Brain pericyte (primary cell): ENCODE results near the gene CLDN6.

ENCODE experiments used
- DNase-seq: peaks from one replicate; pipeline ENCODE4 v3.0.0-alpha.2; 2012; ENCODE audit warnings: low read depth, low spot score

Gene CLDN6

GRCh38 chr16:2987833-2988232 is 30.1 kb downstream of the CLDN6 start:
- DNase-seq = no peak

GRCh38 chr16:2987286-2987685 is 30.7 kb downstream of the CLDN6 start:
- DNase-seq = no peak

- no peak for DNase-seq
These were observed 31.3 kb downstream of the CLDN6 start for GRCh38 chr16:2986623-2987188.

DNA sequence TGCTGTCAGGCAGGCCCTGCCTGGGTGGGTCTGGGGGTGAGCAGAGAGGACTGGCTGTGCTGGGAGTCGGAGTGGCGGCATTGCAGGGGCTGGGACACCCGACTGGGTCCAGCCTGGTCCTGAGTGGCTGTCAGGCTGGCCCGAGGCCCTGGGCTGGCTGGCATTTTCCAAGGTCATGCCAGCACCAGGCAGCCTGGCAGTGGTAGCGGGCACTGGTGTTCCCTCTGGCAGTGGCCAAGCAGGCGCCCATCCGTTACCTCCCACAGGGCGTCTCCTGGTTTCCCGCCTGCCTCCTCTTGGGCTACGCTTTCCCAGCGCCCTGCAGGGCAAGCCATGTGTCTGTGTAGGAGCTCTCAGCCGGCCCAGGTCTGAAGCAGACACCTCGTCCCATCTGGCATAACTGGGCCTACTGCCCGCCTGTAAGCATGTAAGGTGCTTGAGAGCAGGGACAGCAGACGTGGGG is 32.1 kb downstream of the CLDN6 start:
- DNase-seq = no peak

GRCh38 chr16:2985462-2985861 is 32.5 kb downstream of the CLDN6 start:
- no peak for DNase-seq

- no peak for DNase-seq
These were observed 34.3 kb downstream of the CLDN6 start for GRCh38 chr16:2983706-2984136.

GRCh38 chr16:2982402-2982801 is 35.6 kb downstream of the CLDN6 start:
- DNase-seq = no peak

- no peak for DNase-seq
These were observed 36.1 kb downstream of the CLDN6 start for GRCh38 chr16:2981899-2982250.

- no peak for DNase-seq
These were observed 36.6 kb downstream of the CLDN6 start for GRCh38 chr16:2981177-2981898.

DNA sequence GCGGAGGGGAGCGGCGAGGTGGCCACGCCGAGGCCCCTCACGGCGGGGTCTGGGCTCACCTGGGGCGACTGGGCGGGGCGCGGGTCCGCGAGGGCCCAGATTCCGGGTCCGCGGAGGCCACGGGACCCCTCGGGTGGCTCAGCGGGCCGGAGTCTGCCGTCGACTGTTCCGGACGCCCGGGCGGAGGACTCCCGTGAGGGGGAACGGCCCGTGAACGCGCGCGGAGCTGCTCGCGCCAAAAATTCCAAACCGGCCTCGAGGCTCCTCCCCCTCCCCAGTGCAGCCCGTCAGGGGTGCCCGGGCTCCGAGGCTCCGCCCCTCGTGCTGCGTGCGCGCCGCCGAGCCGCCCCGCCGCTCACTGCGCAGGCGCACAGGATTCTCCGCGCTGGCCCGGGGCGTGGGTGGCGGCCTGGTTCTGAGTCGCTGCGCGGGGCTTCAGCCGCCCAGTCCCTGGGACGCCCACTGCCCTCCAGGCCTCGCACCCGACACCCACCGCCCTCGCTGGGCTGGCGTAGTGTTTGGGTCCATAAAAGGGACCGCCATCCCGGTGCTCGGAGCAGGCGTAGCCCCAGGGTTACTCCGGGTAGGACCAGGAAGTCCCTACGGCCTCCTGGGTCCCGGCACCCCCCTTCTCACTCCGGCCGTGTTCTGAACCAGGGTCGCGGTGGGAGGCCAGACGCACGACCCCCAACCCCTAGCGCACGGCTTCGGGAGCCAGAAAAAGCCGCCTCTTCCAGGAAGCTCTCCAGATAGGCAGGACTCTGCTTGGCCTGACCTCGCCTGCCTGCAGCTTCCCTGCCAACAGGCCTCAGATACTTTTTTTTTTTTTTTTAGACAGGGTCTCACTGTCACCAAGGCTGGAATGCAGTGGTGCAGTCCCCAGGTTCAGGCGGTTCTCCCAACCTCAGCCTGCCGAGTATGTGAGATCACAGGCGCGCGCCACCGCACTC is 37.5 kb downstream of the CLDN6 start, which contains the start of gene PKMYT1:
Gene PKMYT1, minus strand, starts transcription at position 220 of the 950 bp plus-strand sequence. CDS start 789 bp downstream, outside the sequence.
- peak; percentile 34 for DNase-seq

GRCh38 chr16:2979669-2980226 is 38.2 kb downstream of the CLDN6 start:
- DNase-seq = no peak

GRCh38 chr16:2977440-2977839 is 40.5 kb downstream of the CLDN6 start:
- no peak for DNase-seq

- DNase-seq = no peak
These were observed 41.3 kb downstream of the CLDN6 start for GRCh38 chr16:2976673-2977072.

- DNase-seq = no peak
These were observed 41.8 kb downstream of the CLDN6 start for GRCh38 chr16:2976201-2976600.

DNA sequence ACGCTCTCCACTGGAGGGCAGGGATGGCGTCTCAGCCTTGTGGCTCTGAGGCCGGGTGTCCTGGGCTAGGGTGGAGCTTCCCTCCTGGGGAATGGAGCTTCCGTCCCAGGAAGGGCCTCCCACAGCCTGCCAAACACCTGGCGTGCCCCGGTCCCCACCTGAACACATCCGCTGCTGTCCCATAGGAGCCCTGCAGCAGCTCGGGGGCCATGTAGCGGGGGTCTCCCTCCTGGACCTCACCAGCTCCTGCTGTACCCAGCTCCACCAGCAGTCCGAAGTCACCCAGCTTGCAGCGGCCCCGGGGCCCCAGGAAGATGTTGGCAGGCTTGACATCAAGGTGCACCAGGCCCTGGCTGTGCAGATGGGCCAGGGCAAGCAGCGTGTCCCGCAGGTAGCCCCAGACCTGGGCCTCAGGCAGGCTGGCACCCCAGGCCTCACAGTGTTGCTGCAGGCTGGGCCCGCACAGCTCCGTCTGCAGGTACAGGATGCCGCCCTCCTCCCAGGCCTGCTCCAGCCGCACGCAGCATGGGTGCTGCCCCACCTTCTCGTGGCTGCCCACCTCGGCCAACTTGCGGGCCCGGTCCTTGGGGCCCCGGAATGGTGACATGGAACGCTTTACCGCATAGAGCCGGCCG is 42.7 kb downstream of the CLDN6 start:
- no peak for DNase-seq

DNA sequence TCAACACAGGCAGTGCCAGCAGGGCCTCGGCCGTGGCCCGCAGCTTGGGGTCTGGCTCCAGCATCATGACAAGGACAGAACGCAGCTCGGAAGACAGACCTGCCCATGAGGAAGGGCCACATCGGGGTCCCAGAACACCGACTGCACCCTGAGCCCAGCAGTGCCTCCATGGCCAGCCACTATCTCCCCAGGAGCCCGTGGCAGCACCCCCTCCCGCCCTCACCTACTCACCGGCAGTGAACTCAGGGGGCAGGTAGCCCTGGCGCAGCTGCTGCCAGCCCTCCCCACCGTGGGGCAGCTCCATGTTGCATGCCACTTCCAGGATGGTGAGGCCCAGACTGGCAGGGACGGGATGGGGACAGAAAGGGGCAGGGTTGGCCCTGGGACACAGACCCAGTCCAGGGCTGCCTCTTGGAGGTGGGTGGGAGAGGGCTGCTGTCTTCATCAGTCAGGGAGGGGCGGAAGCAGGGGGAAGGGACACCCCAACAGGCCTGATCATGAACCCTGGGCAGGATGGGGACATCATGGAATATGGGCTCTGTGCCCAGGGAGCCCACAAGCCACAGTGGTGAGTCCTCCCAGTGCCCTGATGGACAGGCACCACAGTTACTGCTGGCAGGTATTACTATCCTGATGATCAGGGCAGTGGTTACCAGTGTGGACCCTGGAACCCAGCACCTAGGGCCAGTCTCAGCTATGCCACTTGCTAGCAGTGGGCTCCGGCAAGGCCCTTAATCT is 43.5 kb downstream of the CLDN6 start:
- no peak for DNase-seq

DNA sequence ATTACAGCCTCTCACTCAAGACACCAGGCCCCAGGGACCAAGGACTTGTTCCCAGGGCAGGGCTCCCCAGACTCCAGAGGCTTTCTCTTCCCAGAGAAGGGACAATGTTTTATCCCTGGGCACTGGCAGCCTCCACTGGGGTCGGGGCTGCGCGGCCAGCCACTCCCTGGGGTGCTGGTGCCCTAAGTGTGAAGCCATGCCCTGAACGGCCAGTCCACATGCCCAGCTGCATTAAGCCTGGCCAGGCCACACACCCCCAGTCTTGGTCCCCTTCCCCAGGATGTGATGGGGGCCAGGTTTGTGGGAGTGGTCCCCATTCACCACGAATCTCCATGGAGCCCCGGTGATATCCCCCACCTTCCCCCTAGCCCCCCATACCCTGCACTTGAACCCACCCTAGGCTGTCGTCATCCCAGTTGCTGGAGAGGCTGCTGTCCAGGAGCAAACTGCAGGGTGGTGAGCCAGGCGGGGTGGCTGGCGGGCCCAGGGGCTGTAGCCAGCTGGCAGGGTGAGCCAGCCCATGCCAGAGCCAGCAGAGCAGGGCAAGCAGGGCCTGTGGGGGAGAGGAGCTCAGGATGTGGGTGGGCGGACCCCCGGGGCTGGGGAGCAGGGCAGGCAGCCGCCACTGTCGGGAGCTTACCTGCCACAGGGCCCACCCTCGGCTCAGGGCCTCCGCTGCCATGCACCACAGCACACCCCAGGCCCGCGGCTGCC is 44.2 kb downstream of the CLDN6 start:
- DNase-seq = no peak

GRCh38 chr16:2973093-2973492 is 44.9 kb downstream of the CLDN6 start:
- DNase-seq = no peak

DNA sequence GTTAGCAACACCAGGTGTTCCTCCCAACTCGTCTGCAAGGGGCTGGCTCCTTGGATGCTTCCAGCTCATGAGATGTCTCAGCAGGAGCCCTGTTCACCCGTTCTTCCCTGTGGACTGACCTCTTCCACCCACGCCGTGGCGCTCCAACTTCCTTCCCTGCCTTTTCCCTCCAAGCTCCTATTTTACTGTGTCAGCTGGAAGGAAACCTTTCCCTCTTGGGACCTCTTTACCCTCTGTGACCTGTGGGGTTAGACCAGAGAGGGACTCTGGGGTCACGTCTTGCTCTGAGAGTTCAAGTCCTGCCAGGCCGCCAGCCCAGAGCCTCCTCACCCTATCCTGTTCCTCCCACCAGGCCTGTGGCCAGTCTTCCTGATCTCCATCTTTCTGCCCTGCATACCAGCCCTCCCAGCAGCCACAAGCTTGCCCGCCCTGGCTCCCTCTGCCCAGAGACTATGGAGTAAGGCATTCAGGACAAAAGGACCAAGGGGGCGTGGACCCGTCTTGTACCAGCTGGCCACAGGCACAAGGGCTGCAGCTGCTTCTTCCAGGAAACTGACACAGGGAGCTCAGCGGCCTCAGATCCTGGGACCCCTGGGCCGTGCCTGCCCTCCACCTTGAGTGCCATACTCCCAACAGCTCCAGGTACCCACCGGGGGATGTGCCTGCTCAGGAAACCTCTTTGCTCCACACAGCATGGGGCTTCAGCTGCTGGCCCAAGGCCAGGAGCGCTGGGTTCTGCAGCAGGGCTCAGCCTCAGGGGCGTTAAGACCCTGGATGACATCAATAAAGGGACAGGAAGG is 45.8 kb downstream of the CLDN6 start:
- DNase-seq = no peak
